ENCODE data around the gene PFN3. TPM values are rescaled to one million over a fixed set of nuclear protein-coding genes. Genes with fewer than 3 reads are reported as not detected.

PFN3 gene
- total and polyA plus RNA-seq, 2 of the 13 experiments (the other 11 are each of a cell fraction or from before 2014, with no cell fraction given) = not detected

GRCh38 chr5:177447611-177448243 lies 47.3 kb upstream of the PFN3 start (continued):
- no peak for TF ChIP-seq LRRFIP1 (CRISPR knock-in tag; conservative IDR thresholded peaks at IDR 0.05)
- TF ChIP-seq ZNF263 (CRISPR knock-in tag; IDR thresholded peaks at IDR 0.05) = peak; percentile 42; the same call in 1 of the 2 replicates
- no peak for TF ChIP-seq ZNF143 (CRISPR knock-in tag; IDR thresholded peaks at IDR 0.05)
- no peak for TF ChIP-seq FOXJ3 (CRISPR knock-in tag; IDR thresholded peaks at IDR 0.05; ENCODE audit: borderline replicate concordance)
- peak; percentile 60 for TF ChIP-seq GATAD2A (CRISPR knock-in tag; IDR thresholded peaks at IDR 0.05)
- TF ChIP-seq, protein P1, sequence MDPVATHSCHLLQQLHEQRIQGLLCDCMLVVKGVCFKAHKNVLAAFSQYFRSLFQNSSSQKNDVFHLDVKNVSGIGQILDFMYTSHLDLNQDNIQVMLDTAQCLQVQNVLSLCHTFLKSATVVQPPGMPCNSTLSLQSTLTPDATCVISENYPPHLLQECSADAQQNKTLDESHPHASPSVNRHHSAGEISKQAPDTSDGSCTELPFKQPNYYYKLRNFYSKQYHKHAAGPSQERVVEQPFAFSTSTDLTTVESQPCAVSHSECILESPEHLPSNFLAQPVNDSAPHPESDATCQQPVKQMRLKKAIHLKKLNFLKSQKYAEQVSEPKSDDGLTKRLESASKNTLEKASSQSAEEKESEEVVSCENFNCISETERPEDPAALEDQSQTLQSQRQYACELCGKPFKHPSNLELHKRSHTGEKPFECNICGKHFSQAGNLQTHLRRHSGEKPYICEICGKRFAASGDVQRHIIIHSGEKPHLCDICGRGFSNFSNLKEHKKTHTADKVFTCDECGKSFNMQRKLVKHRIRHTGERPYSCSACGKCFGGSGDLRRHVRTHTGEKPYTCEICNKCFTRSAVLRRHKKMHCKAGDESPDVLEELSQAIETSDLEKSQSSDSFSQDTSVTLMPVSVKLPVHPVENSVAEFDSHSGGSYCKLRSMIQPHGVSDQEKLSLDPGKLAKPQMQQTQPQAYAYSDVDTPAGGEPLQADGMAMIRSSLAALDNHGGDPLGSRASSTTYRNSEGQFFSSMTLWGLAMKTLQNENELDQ (CRISPR knock-in tag; IDR thresholded peaks at IDR 0.05; ENCODE audit: borderline replicate concordance) = no peak
- no peak for TF ChIP-seq ZFP36 (IDR thresholded peaks at IDR 0.05; ENCODE audit: borderline replicate concordance, low read depth, low read length, partially characterized antibody)
- TF ChIP-seq EP300 (IDR thresholded peaks at IDR 0.05; ENCODE audit: low read depth in 2 of 2, low read length in 2 of 2) = peak in 1 of 2 experiments; percentile 13; a peak in 1 of 4 replicates
- TF ChIP-seq EP300 (CRISPR knock-in tag; IDR thresholded peaks at IDR 0.05; ENCODE audit: borderline replicate concordance) = peak; percentile 35; the same call in 1 of the 2 replicates
- no peak for TF ChIP-seq ZNF766 (CRISPR knock-in tag; IDR thresholded peaks at IDR 0.05; ENCODE audit: borderline replicate concordance)
- TF ChIP-seq U2AF2 (IDR thresholded peaks at IDR 0.05; ENCODE audit: low read depth, low read length) = 0 out of 2 replicates have a peak, but pooled peaks have one; percentile 31
- TF ChIP-seq PHF5A (CRISPR knock-in tag; IDR thresholded peaks at IDR 0.05; ENCODE audit: low read depth, unreplicated experiment) = no peak
- TF ChIP-seq, protein P2, sequence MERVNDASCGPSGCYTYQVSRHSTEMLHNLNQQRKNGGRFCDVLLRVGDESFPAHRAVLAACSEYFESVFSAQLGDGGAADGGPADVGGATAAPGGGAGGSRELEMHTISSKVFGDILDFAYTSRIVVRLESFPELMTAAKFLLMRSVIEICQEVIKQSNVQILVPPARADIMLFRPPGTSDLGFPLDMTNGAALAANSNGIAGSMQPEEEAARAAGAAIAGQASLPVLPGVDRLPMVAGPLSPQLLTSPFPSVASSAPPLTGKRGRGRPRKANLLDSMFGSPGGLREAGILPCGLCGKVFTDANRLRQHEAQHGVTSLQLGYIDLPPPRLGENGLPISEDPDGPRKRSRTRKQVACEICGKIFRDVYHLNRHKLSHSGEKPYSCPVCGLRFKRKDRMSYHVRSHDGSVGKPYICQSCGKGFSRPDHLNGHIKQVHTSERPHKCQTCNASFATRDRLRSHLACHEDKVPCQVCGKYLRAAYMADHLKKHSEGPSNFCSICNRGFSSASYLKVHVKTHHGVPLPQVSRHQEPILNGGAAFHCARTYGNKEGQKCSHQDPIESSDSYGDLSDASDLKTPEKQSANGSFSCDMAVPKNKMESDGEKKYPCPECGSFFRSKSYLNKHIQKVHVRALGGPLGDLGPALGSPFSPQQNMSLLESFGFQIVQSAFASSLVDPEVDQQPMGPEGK (CRISPR knock-in tag; IDR thresholded peaks at IDR 0.05) = peak; percentile 74
- TF ChIP-seq MEIS2 (CRISPR knock-in tag; IDR thresholded peaks at IDR 0.05) = no peak; the same call in 1 of the 2 replicates
- no peak for TF ChIP-seq MBNL3 (CRISPR knock-in tag; conservative IDR thresholded peaks at IDR 0.05)
- TF ChIP-seq PHB2 (IDR thresholded peaks at IDR 0.05; ENCODE audit: partially characterized antibody) = no peak
- peak; percentile 50; the same call in 1 of the 2 replicates for TF ChIP-seq IRF2 (CRISPR knock-in tag; IDR thresholded peaks at IDR 0.05)
- no peak for TF ChIP-seq RNF219 (CRISPR knock-in tag; IDR thresholded peaks at IDR 0.05)
- no peak for TF ChIP-seq ZBTB14 (CRISPR knock-in tag; IDR thresholded peaks at IDR 0.05)

Measured in HepG2 (cell line).